ENCODE measurements around the gene KIF5C.
"Not testable (repeated sequence)": the region's sequence is repeated elsewhere in the genome, so short reads cannot be mapped to it uniquely, and the experiment has no call there.

Gene KIF5C

GRCh38 chr2:148966438-148966758, 91.4 kb downstream of the KIF5C start:
- DNase-seq (ENCODE audit: low read depth): no peak

GRCh38 chr2:148967056-148967455, 92.0 kb downstream of the KIF5C start:
- no peak for DNase-seq (ENCODE audit: low read depth)

GRCh38 chr2:148967578-148967977, 92.6 kb downstream of the KIF5C start:
- DNase-seq (ENCODE audit: low read depth): no peak

GRCh38 chr2:148968301-148968700, 93.3 kb downstream of the KIF5C start:
- no peak for DNase-seq (ENCODE audit: low read depth)

GRCh38 chr2:148968776-148969319, 93.8 kb downstream of the KIF5C start:
- DNase-seq (ENCODE audit: low read depth): no peak

- no peak for DNase-seq (ENCODE audit: low read depth)
Measured at GRCh38 chr2:148969659-148970061, 94.6 kb downstream of the KIF5C start.

GRCh38 chr2:148970385-148970784, 95.4 kb downstream of the KIF5C start:
- DNase-seq (ENCODE audit: low read depth): no peak

- DNase-seq (ENCODE audit: low read depth): no peak
Measured at GRCh38 chr2:148971547-148971946, 96.5 kb downstream of the KIF5C start.

- no peak for DNase-seq (ENCODE audit: low read depth)
Measured at GRCh38 chr2:148974095-148974494, 99.1 kb downstream of the KIF5C start.

GRCh38 chr2:148978026-148978685, 103.1 kb downstream of the KIF5C start:
- DNase-seq (ENCODE audit: low read depth): no peak

- no peak for DNase-seq (ENCODE audit: low read depth)
Measured at GRCh38 chr2:148978706-148979105, 103.7 kb downstream of the KIF5C start.

- DNase-seq (ENCODE audit: low read depth): no peak
Measured at GRCh38 chr2:148979164-148979918, 104.3 kb downstream of the KIF5C start.

- no peak for DNase-seq (ENCODE audit: low read depth)
Measured at GRCh38 chr2:148979919-148980277, 104.9 kb downstream of the KIF5C start.

- DNase-seq (ENCODE audit: low read depth): not testable (repeated sequence)
Measured at GRCh38 chr2:148980496-148980895, 105.5 kb downstream of the KIF5C start.

- no peak for DNase-seq (ENCODE audit: low read depth)
Measured at GRCh38 chr2:148981324-148981723, 106.3 kb downstream of the KIF5C start.

- DNase-seq (ENCODE audit: low read depth): no peak
Measured at GRCh38 chr2:148981781-148982180, 106.8 kb downstream of the KIF5C start.

- DNase-seq (ENCODE audit: low read depth): no peak
Measured at GRCh38 chr2:148982282-148982681, 107.3 kb downstream of the KIF5C start.

- no peak for DNase-seq (ENCODE audit: low read depth)
Measured at GRCh38 chr2:148983896-148984295, 108.9 kb downstream of the KIF5C start.

GRCh38 chr2:148984449-148984848, 109.4 kb downstream of the KIF5C start:
- DNase-seq (ENCODE audit: low read depth): no peak

GRCh38 chr2:148987286-148987685, 112.3 kb downstream of the KIF5C start:
- no peak for DNase-seq (ENCODE audit: low read depth)

GRCh38 chr2:148988337-148988736, 113.3 kb downstream of the KIF5C start:
- no peak for DNase-seq (ENCODE audit: low read depth)

GRCh38 chr2:148989882-148990493, 115.0 kb downstream of the KIF5C start:
- DNase-seq (ENCODE audit: low read depth): no peak

GRCh38 chr2:148990968-148991367, 115.9 kb downstream of the KIF5C start:
- no peak for DNase-seq (ENCODE audit: low read depth)

Data from stimulated activated CD8-positive, alpha-beta memory T cell treated with anti-CD3 and anti-CD28 coated beads, Interleukin-15, amount 100 ng/mL, for 1 hour (primary cell).